GM23338 (cell line): ENCODE measurements around the gene SMARCA2. TPM values are rescaled to one million over a fixed set of nuclear protein-coding genes. Genes with fewer than 3 reads are reported as not detected.

Source experiments
- ATAC-seq: fragments of 200-7000 bp; cut with Tn5 transposase; 3 replicates; pipeline ENCODE4 v1.9.1; 2020
- DNase-seq: peaks from one replicate; pipeline ENCODE4 v3.0.0-alpha.2; 2015; ENCODE audit warnings: low spot score
- H2AFZ ChIP-seq: fragments of 200-600 bp; sonication (generic); 2 replicates; pipeline ENCODE4 v1.8.0; 2016; ENCODE audit warnings: antibody characterized with exemption, mild to moderate bottlenecking, moderate library complexity
- H3F3A ChIP-seq: fragments of 200-600 bp; sonication (generic); replicated peaks from 2 replicates; pipeline ENCODE4 v1.8.0; 2017; ENCODE audit warnings: antibody characterized with exemption, mixed run types, low read depth
- H3K27ac ChIP-seq: fragments of 200-600 bp; sonication (generic); 2 replicates; pipeline ENCODE4 v1.6.1; 2016; ENCODE audit warnings: low read depth
- H3K27me3 ChIP-seq: fragments of 200-600 bp; sonication (generic); 2 replicates; pipeline ENCODE4 v1.8.0; 2016; ENCODE audit warnings: mild to moderate bottlenecking, mixed run types, moderate library complexity; ENCODE audit not compliant: insufficient read depth
- H3K36me3 ChIP-seq: fragments of 200-600 bp; sonication (generic); 2 replicates; pipeline ENCODE4 v1.8.0; 2016; ENCODE audit warnings: mild to moderate bottlenecking; ENCODE audit not compliant: insufficient read depth
- H3K4me1 ChIP-seq: fragments of 200-600 bp; sonication (generic); 2 replicates; pipeline ENCODE4 v1.8.0; 2016; ENCODE audit warnings: mild to moderate bottlenecking, moderate library complexity; ENCODE audit not compliant: insufficient read depth
- H3K4me2 ChIP-seq: fragments of 200-600 bp; sonication (generic); 2 replicates; pipeline ENCODE4 v1.7.1; 2017; ENCODE audit warnings: mixed run types
- H3K4me3 ChIP-seq: fragments of 200-600 bp; sonication (generic); 2 replicates; pipeline ENCODE4 v1.6.1; 2016; ENCODE audit warnings: mixed run types
- H3K79me2 ChIP-seq: fragments of 200-600 bp; sonication (generic); replicated peaks from 2 replicates; pipeline ENCODE4 v1.8.0; 2017; ENCODE audit warnings: mild to moderate bottlenecking; ENCODE audit not compliant: insufficient read depth
- H3K9me2 ChIP-seq: fragments of 200-600 bp; sonication (generic); 2 replicates; pipeline ENCODE4 v1.8.0; 2017; ENCODE audit not compliant: insufficient read depth
- H4K20me1 ChIP-seq: fragments of 200-600 bp; sonication (generic); replicated peaks from 2 replicates; pipeline ENCODE4 v1.8.0; 2017; ENCODE audit warnings: mild to moderate bottlenecking; ENCODE audit not compliant: insufficient read depth
- H3K27ac Mint-ChIP-seq: 2 replicates; pipeline ENCODE4 v1.8.0; 2020; ENCODE audit warnings: inconsistent platforms, mild to moderate bottlenecking, moderate library complexity, mixed read lengths
- H3K27me3 Mint-ChIP-seq: 3 replicates; pipeline ENCODE4 v1.8.0; 2022; ENCODE audit warnings: low read depth, mild to moderate bottlenecking, moderate library complexity, mixed read lengths, inconsistent platforms; ENCODE audit not compliant: insufficient read depth, poor library complexity
- H3K36me3 Mint-ChIP-seq: 3 replicates; pipeline ENCODE4 v1.8.0; 2021; ENCODE audit warnings: low read depth, mild to moderate bottlenecking, inconsistent platforms, moderate library complexity, mixed read lengths
- H3K4me1 Mint-ChIP-seq: 3 replicates; pipeline ENCODE4 v1.8.0; 2020; ENCODE audit warnings: mild to moderate bottlenecking, inconsistent platforms, mixed read lengths
- H3K4me3 Mint-ChIP-seq: 3 replicates; pipeline ENCODE4 v1.8.0; 2021; ENCODE audit warnings: moderate library complexity, mild to moderate bottlenecking, inconsistent platforms, mixed read lengths
- H3K9me3 Mint-ChIP-seq: 3 replicates; pipeline ENCODE4 v1.8.0; 2020; ENCODE audit warnings: moderate library complexity, mild to moderate bottlenecking, inconsistent platforms, mixed read lengths
- CREB1 ChIP-seq: fragments of 250-450 bp; sonication (Bioruptor Pico); IDR thresholded peaks from 2 replicates; pipeline ENCODE4 v1.5.0; 2020; ENCODE audit warnings: low read depth, mild to moderate bottlenecking, moderate library complexity
- CTCF ChIP-seq, 2 experiments: fragments of 200-600 bp in 1 of 2; sonication (generic) in 1 of 2; conservative IDR thresholded peaks; 2 replicates each; pipeline versions ENCODE4 v1.5.1 to v1.6.1; 2016 to 2017; ENCODE audit warnings: antibody characterized with exemption in 2 of 2, low read depth in 2 of 2, mild to moderate bottlenecking in 2 of 2, moderate library complexity in 1 of 2
- ETS1 ChIP-seq: IDR thresholded peaks from 2 replicates; pipeline ENCODE4 v1.6.1; 2016; ENCODE audit warnings: antibody characterized with exemption
- EZH2 ChIP-seq: fragments of 200-600 bp; sonication (generic); IDR thresholded peaks from one replicate; pipeline ENCODE4 v1.8.0; 2017; ENCODE audit warnings: antibody characterized with exemption, mild to moderate bottlenecking, low read depth; ENCODE audit not compliant: unreplicated experiment
- EZH2phosphoT487 ChIP-seq: fragments of 200-600 bp; sonication (generic); IDR thresholded peaks from one replicate; pipeline ENCODE4 v1.8.1; 2018; ENCODE audit warnings: antibody characterized with exemption; ENCODE audit not compliant: unreplicated experiment
- NANOG ChIP-seq: IDR thresholded peaks from 2 replicates; pipeline ENCODE4 v1.6.1; 2016; ENCODE audit warnings: antibody characterized with exemption, borderline replicate concordance
- POLR2AphosphoS5 ChIP-seq: IDR thresholded peaks from 2 replicates; pipeline ENCODE4 v1.6.1; 2016; ENCODE audit warnings: antibody characterized with exemption, low read depth
- ZNF114 ChIP-seq: fragments of 250-450 bp; sonication (Bioruptor Pico); IDR thresholded peaks from 2 replicates; pipeline ENCODE4 v1.5.0; 2020; ENCODE audit warnings: mild to moderate bottlenecking, moderate library complexity
- ZNF462 ChIP-seq: fragments of 250-450 bp; sonication (Bioruptor Pico); IDR thresholded peaks from 2 replicates; pipeline ENCODE4 v1.5.0; 2020; ENCODE audit warnings: mild to moderate bottlenecking, moderate library complexity
- polyA plus RNA-seq: library from polyadenylated mRNA; unstranded; fragments of >200 nt; fragmentation: Nextera tagmentation; extraction: Ambion mirVana; gene quantifications from 2 replicates; pipeline ENCODE4 v1.2.1, GENCODE V29; 2016
- total RNA-seq: library from RNA; depleted of rRNA; stranded (reverse); fragments of >200 nt; shearing (Covaris generic); gene quantifications from 2 replicates; pipeline ENCODE4 v1.2.3, GENCODE V29; 2014

Gene SMARCA2
- total and polyA plus RNA-seq, 2 experiments from 2014 or later: 21.7 to 21.9 TPM

GRCh38 chr9:2181792-2182191, 166.6 kb downstream of the SMARCA2 start:
- H3K27ac Mint-ChIP-seq: peak overlapping the region; percentile 97
- Histone ChIP-seq H3K36me3 (no peaks in the 10 kb centered on the region), H3K4me1 (peaks cover 33% of the 10 kb centered on the region), H2AFZ (no peak overlapping the region; the same call in 1 of the 2 replicates), H3K79me2 (no peaks in the 10 kb centered on the region), H3F3A (0 out of 2 replicates have a peak, but pooled peaks cover 6% of the 10 kb centered on the region), H3K9me2 (0 out of 2 replicates have a peak, but pooled peaks cover 4% of the 10 kb centered on the region), H3K4me3 (no peak overlapping the region), H3K4me2 (peak overlapping the region; percentile 40), H4K20me1 (no peaks in the 10 kb centered on the region), H3K27me3 (no peaks in the 10 kb centered on the region), H3K27ac (peak overlapping the region; percentile 93)
- no peaks in the 10 kb centered on the region for H3K9me3 Mint-ChIP-seq
- H3K4me3 Mint-ChIP-seq: peak overlapping the region; percentile 48; the same call in 1 of the 3 replicates
- peaks cover 40% of the 10 kb centered on the region for H3K4me1 Mint-ChIP-seq
- DNase-seq: peak; percentile 94
- no peak for TF ChIP-seq EZH2phosphoT487
- no peak for TF ChIP-seq ZNF462 (CRISPR knock-in tag)
- no peak for TF ChIP-seq ETS1
- TF ChIP-seq CTCF (conservative IDR thresholded peaks at IDR 0.05; ENCODE audit: low read depth in 2 of 2): peak; percentile 92 to 93
- 0 out of 2 replicates have a peak, but pooled peaks have one; percentile 4 for TF ChIP-seq NANOG
- TF ChIP-seq POLR2AphosphoS5: no peak
- no peak for TF ChIP-seq CREB1 (CRISPR knock-in tag)
- TF ChIP-seq EZH2: no peak
- TF ChIP-seq ZNF114 (CRISPR knock-in tag): no peak
- peaks cover 5% of the 10 kb centered on the region for H3K27me3 Mint-ChIP-seq
- H3K36me3 Mint-ChIP-seq: peaks cover 2% of the 10 kb centered on the region; the same call in 2 of the 3 replicates
- ATAC-seq: peak; percentile 95
